LNCAP (cell line): Measurements from ENCODE around the gene STARD5.

Experiments
- CTCF ChIP-seq: fragments of 450-650 bp; IDR thresholded peaks from 2 replicates; pipeline ENCODE4 v1.5.1; 2017; ENCODE audit warnings: mild to moderate bottlenecking

STARD5 gene

GRCh38 chr15:81261172-81261811 is 62.6 kb downstream of the STARD5 start:
- TF ChIP-seq CTCF = no peak

GRCh38 chr15:81259760-81260298 is 64.1 kb downstream of the STARD5 start:
- no peak for TF ChIP-seq CTCF
